ENCODE results near the gene CFAP97D2.
A peak's percentile ranks its signal among the peaks of the same experiment; 100 is the strongest.
"Not testable (repeated sequence)": the region's sequence is repeated elsewhere in the genome, so short reads cannot be mapped to it uniquely, and the experiment has no call there.

Gene CFAP97D2

GRCh38 chr13:114236227-114236626 is 57.2 kb downstream of the CFAP97D2 start:
- DNase-seq (ENCODE audit: extremely low read depth, low read depth): no peak
- TF ChIP-seq CTCF (IDR thresholded peaks at IDR 0.05; ENCODE audit: low read depth, low read length, missing control alignments): no peak
- H3K4me3 ChIP-seq (replicated peaks; ENCODE audit: low read depth, low read length): peak overlapping the region; percentile 91

- no peak overlapping the region for H3K4me3 ChIP-seq (replicated peaks; ENCODE audit: low read depth, low read length)
- TF ChIP-seq CTCF (IDR thresholded peaks at IDR 0.05; ENCODE audit: low read depth, low read length, missing control alignments): no peak
- no peak for DNase-seq (ENCODE audit: extremely low read depth, low read depth)
These were observed 58.5 kb downstream of the CFAP97D2 start for GRCh38 chr13:114237415-114238112.

- no peak for TF ChIP-seq CTCF (IDR thresholded peaks at IDR 0.05; ENCODE audit: low read depth, low read length, missing control alignments)
- no peak overlapping the region for H3K4me3 ChIP-seq (replicated peaks; ENCODE audit: low read depth, low read length)
- DNase-seq (ENCODE audit: extremely low read depth, low read depth): no peak
These were observed 62.9 kb downstream of the CFAP97D2 start for GRCh38 chr13:114241918-114242317.

GRCh38 chr13:114243971-114244370 is 64.9 kb downstream of the CFAP97D2 start:
- H3K4me3 ChIP-seq (replicated peaks; ENCODE audit: low read depth, low read length): no peak overlapping the region
- DNase-seq (ENCODE audit: extremely low read depth, low read depth): no peak
- TF ChIP-seq CTCF (IDR thresholded peaks at IDR 0.05; ENCODE audit: low read depth, low read length, missing control alignments): no peak

GRCh38 chr13:114244637-114245036 is 65.6 kb downstream of the CFAP97D2 start:
- H3K4me3 ChIP-seq (replicated peaks; ENCODE audit: low read depth, low read length): no peak overlapping the region
- TF ChIP-seq CTCF (IDR thresholded peaks at IDR 0.05; ENCODE audit: low read depth, low read length, missing control alignments): no peak
- DNase-seq (ENCODE audit: extremely low read depth, low read depth): no peak

GRCh38 chr13:114248011-114248410 is 69.0 kb downstream of the CFAP97D2 start:
- no peak for TF ChIP-seq CTCF (IDR thresholded peaks at IDR 0.05; ENCODE audit: low read depth, low read length, missing control alignments)
- no peak overlapping the region for H3K4me3 ChIP-seq (replicated peaks; ENCODE audit: low read depth, low read length)
- DNase-seq (ENCODE audit: extremely low read depth, low read depth): no peak

- TF ChIP-seq CTCF (IDR thresholded peaks at IDR 0.05; ENCODE audit: low read depth, low read length, missing control alignments): no peak
- H3K4me3 ChIP-seq (replicated peaks; ENCODE audit: low read depth, low read length): no peak overlapping the region
- DNase-seq (ENCODE audit: extremely low read depth, low read depth): no peak
These were observed 70.0 kb downstream of the CFAP97D2 start for GRCh38 chr13:114249077-114249476.

GRCh38 chr13:114251639-114252440 is 72.8 kb downstream of the CFAP97D2 start:
- not testable (repeated sequence) for H3K4me3 ChIP-seq (replicated peaks; ENCODE audit: low read depth, low read length); DNase-seq (ENCODE audit: extremely low read depth, low read depth)
